ENCODE data around the gene ERO1B. TPM values are rescaled to one million over a fixed set of nuclear protein-coding genes. Genes with fewer than 3 reads are reported as not detected.
"Not testable (repeated sequence)": the region's sequence is repeated elsewhere in the genome, so short reads cannot be mapped to it uniquely, and the experiment has no call there.

The ERO1B gene, protein sequence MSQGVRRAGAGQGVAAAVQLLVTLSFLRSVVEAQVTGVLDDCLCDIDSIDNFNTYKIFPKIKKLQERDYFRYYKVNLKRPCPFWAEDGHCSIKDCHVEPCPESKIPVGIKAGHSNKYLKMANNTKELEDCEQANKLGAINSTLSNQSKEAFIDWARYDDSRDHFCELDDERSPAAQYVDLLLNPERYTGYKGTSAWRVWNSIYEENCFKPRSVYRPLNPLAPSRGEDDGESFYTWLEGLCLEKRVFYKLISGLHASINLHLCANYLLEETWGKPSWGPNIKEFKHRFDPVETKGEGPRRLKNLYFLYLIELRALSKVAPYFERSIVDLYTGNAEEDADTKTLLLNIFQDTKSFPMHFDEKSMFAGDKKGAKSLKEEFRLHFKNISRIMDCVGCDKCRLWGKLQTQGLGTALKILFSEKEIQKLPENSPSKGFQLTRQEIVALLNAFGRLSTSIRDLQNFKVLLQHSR
- total RNA-seq, result 10 to 100 TPM; 29.8 to 60.1 (median 38.3) TPM

GRCh38 chr1:236281654-236282424 is at the start of gene ERO1B:
Gene ERO1B (minus strand): TSS chr1:236281958. CDS start chr1:236281783, 175 bp downstream.
- intact Hi-C loops (cut with DNase I), result loop anchor here (10.0 kb wide), 1 partner anchor 213 kb away; no protein-coding TSS in a partner anchor
- Histone ChIP-seq H3K4me3 (replicated peaks in 1 of 3) (peak within 1 kb of the TSS; percentile 81 to 98 (median 97)), H3K27ac (peak within 1 kb of the TSS; percentile 73 to 92 (median 85)), H3K36me3 (no peaks in the 10 kb centered on the region), H3K27me3 (no peaks in the 10 kb centered on the region), H3K4me1 (peaks cover 6 to 10% of the 10 kb centered on the region in 2 donors), H3K9me3 (no peaks in the 10 kb centered on the region)
- TF ChIP-seq, protein P1, sequence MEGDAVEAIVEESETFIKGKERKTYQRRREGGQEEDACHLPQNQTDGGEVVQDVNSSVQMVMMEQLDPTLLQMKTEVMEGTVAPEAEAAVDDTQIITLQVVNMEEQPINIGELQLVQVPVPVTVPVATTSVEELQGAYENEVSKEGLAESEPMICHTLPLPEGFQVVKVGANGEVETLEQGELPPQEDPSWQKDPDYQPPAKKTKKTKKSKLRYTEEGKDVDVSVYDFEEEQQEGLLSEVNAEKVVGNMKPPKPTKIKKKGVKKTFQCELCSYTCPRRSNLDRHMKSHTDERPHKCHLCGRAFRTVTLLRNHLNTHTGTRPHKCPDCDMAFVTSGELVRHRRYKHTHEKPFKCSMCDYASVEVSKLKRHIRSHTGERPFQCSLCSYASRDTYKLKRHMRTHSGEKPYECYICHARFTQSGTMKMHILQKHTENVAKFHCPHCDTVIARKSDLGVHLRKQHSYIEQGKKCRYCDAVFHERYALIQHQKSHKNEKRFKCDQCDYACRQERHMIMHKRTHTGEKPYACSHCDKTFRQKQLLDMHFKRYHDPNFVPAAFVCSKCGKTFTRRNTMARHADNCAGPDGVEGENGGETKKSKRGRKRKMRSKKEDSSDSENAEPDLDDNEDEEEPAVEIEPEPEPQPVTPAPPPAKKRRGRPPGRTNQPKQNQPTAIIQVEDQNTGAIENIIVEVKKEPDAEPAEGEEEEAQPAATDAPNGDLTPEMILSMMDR (IDR thresholded peaks at IDR 0.05), result no peak
- peak; percentile 92 to 99 for TF ChIP-seq POLR2A (IDR thresholded peaks at IDR 0.05)
- DNase-seq, result peak; percentile 99
- whole genome bisulfite sequencing, 2 donors, result 0 to 1% methylated on average over 13 to 15 of the region's 81 CpGs

- 78 to 83% methylated on average over 2 to 3 of the region's 3 CpGs for WGBS, 2 donors
- H3K27ac ChIP-seq; H3K36me3 ChIP-seq; H3K27me3 ChIP-seq; H3K9me3 ChIP-seq; DNase-seq; H3K4me1 ChIP-seq; intact Hi-C loops (cut with DNase I); H3K4me3 ChIP-seq (replicated peaks in 1 of 3): not testable (repeated sequence)
Observed at GRCh38 chr1:236331412-236331811, 49.7 kb upstream of the ERO1B start.

DNA sequence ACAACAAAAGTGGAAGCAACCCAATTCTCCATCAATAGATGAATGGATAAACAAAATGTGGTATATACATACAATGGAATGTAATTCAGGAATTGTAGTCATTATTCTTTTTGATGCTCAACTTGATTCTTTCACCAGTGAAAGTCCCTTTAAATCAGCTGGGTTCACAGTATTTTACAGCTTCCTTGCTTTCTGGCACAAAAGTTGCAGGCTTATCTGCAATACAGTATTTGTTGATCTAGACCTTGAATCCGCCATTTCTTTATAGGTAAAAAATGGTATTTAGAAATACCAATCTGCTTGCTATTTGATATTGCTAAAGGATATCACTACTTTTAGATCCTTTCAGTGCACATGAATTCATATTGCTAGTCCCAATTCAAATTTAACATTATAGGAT is 44.7 kb upstream of the ERO1B start:
- Histone ChIP-seq H3K36me3 (no peaks in the 10 kb centered on the region), H3K9me3 (no peaks in the 10 kb centered on the region), H3K4me3 (replicated peaks in 1 of 3) (no peak overlapping the region), H3K27me3 (no peaks in the 10 kb centered on the region), H3K27ac (no peak overlapping the region), H3K4me1 (no peaks in the 10 kb centered on the region)
- intact Hi-C loops (cut with DNase I), result no loop called here
- no peak for DNase-seq
- 0 to 5% methylated on average over 1 of the region's 1 CpG for WGBS, 2 donors
- TF ChIP-seq, protein P1 (IDR thresholded peaks at IDR 0.05), result no peak
- TF ChIP-seq POLR2A (IDR thresholded peaks at IDR 0.05), result no peak

- TF ChIP-seq, protein P1 (IDR thresholded peaks at IDR 0.05), result no peak
- TF ChIP-seq POLR2A (IDR thresholded peaks at IDR 0.05), result no peak
- DNase-seq, result no peak
- Histone ChIP-seq H3K4me1 (no peaks in the 10 kb centered on the region), H3K9me3 (no peaks in the 10 kb centered on the region), H3K27ac (no peak overlapping the region), H3K27me3 (no peaks in the 10 kb centered on the region), H3K36me3 (no peaks in the 10 kb centered on the region), H3K4me3 (replicated peaks in 1 of 3) (no peak overlapping the region)
- WGBS, 2 donors, result 94 to 98% methylated on average over 2 of the region's 2 CpGs
- intact Hi-C loops (cut with DNase I), result no loop called here
Observed at GRCh38 chr1:236325567-236325966, 43.8 kb upstream of the ERO1B start.

- no peak overlapping the region for H3K27ac ChIP-seq
- no peak for TF ChIP-seq POLR2A (IDR thresholded peaks at IDR 0.05)
- TF ChIP-seq, protein P1 (IDR thresholded peaks at IDR 0.05), result no peak
- intact Hi-C loops (cut with DNase I), result no loop called here
- H3K27me3 ChIP-seq, result no peaks in the 10 kb centered on the region
- H3K4me1 ChIP-seq, result no peaks in the 10 kb centered on the region
- no peaks in the 10 kb centered on the region for H3K9me3 ChIP-seq
- H3K4me3 ChIP-seq (replicated peaks in 1 of 3), result no peak overlapping the region
- no peak for DNase-seq
- H3K36me3 ChIP-seq, result no peaks in the 10 kb centered on the region
Observed at GRCh38 chr1:236323819-236324411, 42.2 kb upstream of the ERO1B start.

Measured in thyroid gland (tissue), 4 donors.